CD4-positive, alpha-beta T cell treated with Interferon alpha-2 for 1 hour (primary cell): ENCODE data around the gene CNGA2.

Experiments used
- DNase-seq, 2 donors: peaks; one replicate each; pipeline ENCODE4 v3.0.0-alpha.2; 2020 to 2022

The CNGA2 gene

GRCh38 chrX:151712253-151712652 lies 22.3 kb upstream of the CNGA2 start:
- DNase-seq: no peak

- no peak for DNase-seq
Measured at GRCh38 chrX:151713849-151714248, 20.7 kb upstream of the CNGA2 start.

- no peak for DNase-seq
Measured at GRCh38 chrX:151714362-151714761, 20.2 kb upstream of the CNGA2 start.

- DNase-seq: no peak
Measured at GRCh38 chrX:151715752-151716151, 18.8 kb upstream of the CNGA2 start, which contains the start of gene FATE1. Gene FATE1 (plus strand): TSS chrX:151716035. CDS start chrX:151716120, 85 bp downstream.

- no peak for DNase-seq
Measured at GRCh38 chrX:151722241-151722846, 12.2 kb upstream of the CNGA2 start.

- no peak for DNase-seq
Measured at GRCh38 chrX:151723156-151723760, 11.3 kb upstream of the CNGA2 start.

GRCh38 chrX:151724563-151725337 lies 9.8 kb upstream of the CNGA2 start:
- DNase-seq: no peak

- DNase-seq: no peak
Measured at GRCh38 chrX:151725338-151725614, 9.3 kb upstream of the CNGA2 start.

GRCh38 chrX:151726751-151727150 lies 7.8 kb upstream of the CNGA2 start:
- no peak for DNase-seq

GRCh38 chrX:151727346-151727745 lies 7.2 kb upstream of the CNGA2 start:
- DNase-seq: no peak

- no peak for DNase-seq
Measured at GRCh38 chrX:151729056-151729725, 5.4 kb upstream of the CNGA2 start.

GRCh38 chrX:151735219-151735618 lies 673 bp downstream of the CNGA2 start:
- no peak for DNase-seq

- DNase-seq: no peak
Measured at GRCh38 chrX:151736685-151737084, 2.1 kb downstream of the CNGA2 start.

GRCh38 chrX:151737494-151737893 lies 2.9 kb downstream of the CNGA2 start:
- no peak for DNase-seq

- no peak for DNase-seq
Measured at GRCh38 chrX:151738751-151739150, 4.2 kb downstream of the CNGA2 start.

GRCh38 chrX:151741606-151742005 lies 7.1 kb downstream of the CNGA2 start:
- DNase-seq: no peak

- DNase-seq: no peak
Measured at GRCh38 chrX:151742311-151742710, 7.8 kb downstream of the CNGA2 start.

GRCh38 chrX:151743651-151744470 lies 9.3 kb downstream of the CNGA2 start:
- no peak for DNase-seq

- DNase-seq: no peak
Measured at GRCh38 chrX:151745651-151746050, 11.1 kb downstream of the CNGA2 start.

- no peak for DNase-seq
Measured at GRCh38 chrX:151746502-151746901, 12.0 kb downstream of the CNGA2 start.

- DNase-seq: no peak
Measured at GRCh38 chrX:151750511-151750910, 16.0 kb downstream of the CNGA2 start.

GRCh38 chrX:151752847-151753246 lies 18.3 kb downstream of the CNGA2 start:
- no peak for DNase-seq
